Stimulated activated CD8-positive, alpha-beta memory T cell treated with anti-CD3 and anti-CD28 coated beads, Interleukin-4, amount 100 ng/mL, for 48 hours (primary cell): ENCODE measurements around the gene CLIP3.
"Not testable (repeated sequence)": the region's sequence is repeated elsewhere in the genome, so short reads cannot be mapped to it uniquely, and the experiment has no call there.

Experiments
- DNase-seq: peaks from one replicate; pipeline ENCODE4 v3.0.0-alpha.2; 2020

CLIP3 gene, protein sequence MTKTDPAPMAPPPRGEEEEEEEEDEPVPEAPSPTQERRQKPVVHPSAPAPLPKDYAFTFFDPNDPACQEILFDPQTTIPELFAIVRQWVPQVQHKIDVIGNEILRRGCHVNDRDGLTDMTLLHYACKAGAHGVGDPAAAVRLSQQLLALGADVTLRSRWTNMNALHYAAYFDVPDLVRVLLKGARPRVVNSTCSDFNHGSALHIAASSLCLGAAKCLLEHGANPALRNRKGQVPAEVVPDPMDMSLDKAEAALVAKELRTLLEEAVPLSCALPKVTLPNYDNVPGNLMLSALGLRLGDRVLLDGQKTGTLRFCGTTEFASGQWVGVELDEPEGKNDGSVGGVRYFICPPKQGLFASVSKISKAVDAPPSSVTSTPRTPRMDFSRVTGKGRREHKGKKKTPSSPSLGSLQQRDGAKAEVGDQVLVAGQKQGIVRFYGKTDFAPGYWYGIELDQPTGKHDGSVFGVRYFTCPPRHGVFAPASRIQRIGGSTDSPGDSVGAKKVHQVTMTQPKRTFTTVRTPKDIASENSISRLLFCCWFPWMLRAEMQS

DNA sequence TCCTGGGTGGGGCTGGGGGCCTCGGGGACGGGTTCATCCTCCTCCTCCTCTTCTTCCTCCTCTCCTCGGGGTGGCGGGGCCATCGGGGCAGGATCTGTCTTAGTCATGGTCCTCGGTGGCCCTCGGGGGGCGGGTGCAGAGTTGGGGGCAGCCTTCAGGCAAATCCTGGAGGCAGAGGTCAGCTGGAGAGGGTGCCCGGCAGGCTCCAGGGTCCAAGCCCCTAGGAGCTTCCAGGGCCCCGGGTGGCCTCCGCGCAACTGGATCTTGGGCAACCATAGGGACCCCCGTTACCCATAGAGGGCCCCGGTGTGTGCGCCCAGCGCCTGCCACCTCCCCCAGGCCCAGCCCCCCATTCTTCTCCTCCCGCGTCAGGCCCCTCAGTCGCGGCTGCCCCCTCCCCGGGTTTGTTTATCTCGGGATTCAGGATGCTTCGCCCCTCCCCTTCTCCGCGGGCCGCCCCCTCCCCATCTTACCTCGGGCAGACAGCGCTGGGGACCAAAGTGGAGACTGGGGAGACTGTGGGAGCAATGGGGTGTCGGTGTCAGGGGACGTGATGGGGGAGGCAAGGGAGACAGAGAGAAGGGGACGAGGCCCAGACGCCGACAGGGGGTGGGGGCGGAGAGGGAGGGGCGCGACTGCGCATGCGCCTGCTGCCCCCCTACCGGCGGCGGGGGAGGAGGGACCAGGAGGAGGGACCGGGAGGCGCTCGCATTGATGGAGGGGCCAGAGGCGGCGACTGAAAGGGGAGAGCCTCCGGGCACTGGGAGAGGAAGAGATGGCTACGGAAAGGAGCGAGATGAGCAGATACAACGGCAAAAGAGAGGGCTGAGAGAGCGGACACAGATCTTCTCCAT lies at the start of gene CLIP3:
Gene CLIP3, minus strand, starts transcription at position 623 of the 854 bp plus-strand sequence. Its CDS starts 516 bp downstream, at position 107.
- peak; percentile 74 for DNase-seq

DNA sequence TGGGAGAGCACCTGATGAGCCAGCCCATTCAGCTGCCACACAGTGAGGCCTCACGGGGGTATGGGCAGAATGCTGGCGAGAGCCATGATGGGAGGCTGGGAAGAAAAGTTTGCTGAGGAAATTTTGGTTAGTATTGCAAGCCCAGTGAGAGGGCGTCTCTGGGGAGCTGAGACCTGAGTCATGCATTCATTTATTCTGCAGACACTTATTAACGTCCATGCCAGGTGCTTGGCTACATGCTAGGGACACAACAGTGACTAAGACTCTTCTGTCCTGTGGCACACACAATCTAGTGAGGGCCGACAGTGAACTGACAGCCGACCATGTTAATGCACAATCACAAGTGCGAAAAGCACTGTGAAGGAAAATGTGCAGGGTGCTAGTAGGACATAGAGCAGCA lies 49.2 kb upstream of the CLIP3 start:
- DNase-seq = no peak

DNA sequence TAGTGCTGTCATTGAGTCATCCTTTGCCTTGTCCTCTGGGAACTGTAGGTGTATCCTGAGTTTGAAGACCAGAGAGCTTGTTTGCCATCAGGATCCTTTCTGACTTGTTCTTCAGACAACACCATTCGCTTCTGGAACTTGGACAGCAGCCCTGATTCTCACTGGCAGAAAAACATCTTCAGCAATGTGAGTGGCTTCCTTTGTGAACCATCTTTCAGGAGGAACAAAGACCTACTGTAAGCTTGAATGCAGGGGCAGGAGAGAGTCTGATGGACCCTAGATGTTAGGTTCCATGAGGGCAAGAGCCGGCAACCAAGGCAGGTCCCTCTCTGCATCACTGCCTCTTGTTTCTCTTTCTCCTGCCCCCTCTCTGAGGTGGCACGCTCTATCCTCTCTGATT lies 48.7 kb upstream of the CLIP3 start:
- no peak for DNase-seq

DNA sequence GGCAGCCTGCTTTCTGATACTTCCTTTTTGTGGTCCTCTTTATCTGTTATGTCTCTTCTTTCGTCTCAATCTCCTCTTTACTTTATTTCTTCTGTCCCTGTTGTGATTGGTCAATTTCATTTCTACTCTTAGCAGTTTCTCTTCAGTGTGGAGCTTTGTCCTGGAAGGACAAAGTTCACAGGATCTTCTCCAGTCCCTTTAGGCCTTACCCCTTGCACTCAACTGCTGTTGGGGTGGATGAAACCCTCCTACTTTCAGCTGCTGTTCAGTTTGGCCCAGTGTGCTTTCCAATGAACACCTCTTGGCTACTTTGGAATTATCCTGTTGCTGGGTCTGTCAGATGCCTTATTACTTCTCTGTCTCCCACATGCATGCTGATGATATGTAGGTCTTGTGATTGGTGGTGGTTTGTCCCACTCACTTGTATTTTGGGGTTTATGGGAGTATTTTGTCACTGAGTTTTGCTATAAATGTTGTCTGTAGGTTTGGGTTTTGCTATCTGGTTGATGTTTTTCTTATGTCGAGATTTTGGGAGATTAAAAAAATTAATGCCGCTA lies 46.8 kb upstream of the CLIP3 start:
- DNase-seq = no peak

DNA sequence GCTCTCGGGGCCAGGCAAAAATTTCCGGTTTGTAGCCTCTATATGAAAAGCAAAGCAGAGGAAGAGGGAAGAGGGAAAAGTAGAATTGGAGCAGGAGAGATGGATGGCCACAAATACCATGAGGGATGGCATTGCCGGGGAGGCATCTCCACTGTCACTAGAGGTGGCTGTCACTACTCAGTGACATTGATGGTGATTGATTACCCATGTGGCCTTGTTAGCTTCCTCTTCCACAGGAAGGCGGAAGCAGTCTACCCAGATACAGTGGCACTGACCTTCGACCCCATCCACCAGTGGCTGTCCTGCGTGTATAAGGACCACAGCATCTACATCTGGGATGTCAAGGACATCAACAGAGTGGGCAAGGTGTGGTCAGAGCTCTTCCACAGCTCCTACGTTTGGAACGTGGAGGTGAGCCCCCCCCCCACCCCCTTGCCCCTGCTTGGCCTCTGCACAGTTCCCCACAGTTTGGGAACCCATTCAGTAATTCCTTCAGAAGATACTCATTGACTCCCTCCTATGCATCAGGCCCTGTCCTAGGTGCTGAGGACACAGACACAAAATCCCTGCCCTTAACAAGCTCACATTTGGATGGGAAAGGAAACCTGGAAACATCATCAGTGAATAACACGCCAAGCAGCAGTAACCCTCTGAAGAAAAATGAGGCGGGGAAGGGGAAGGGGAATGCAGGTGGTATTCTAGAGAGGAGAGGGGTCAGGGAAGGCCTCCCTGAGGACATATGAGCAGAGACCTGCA lies 40.6 kb upstream of the CLIP3 start:
- DNase-seq = no peak

DNA sequence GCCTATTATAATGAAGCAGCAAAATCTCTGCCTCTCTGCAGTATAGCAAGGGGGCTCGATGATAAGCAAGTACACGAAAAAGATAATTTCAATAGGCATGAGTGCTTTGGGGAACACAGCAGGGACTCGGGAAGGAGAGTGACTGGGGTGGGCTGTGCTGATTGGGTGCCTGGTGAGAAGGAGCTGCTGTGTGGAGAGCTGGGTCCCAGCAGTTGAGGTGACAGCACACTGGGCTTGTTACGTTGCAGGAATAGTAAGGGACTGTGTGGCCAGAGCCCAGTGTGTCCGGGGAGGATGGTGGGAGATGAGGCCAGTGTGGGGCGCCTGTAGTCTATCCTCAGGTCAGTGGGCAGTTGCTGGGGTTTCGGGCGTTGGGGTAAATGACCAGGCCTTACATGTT lies 39.4 kb upstream of the CLIP3 start:
- no peak for DNase-seq

DNA sequence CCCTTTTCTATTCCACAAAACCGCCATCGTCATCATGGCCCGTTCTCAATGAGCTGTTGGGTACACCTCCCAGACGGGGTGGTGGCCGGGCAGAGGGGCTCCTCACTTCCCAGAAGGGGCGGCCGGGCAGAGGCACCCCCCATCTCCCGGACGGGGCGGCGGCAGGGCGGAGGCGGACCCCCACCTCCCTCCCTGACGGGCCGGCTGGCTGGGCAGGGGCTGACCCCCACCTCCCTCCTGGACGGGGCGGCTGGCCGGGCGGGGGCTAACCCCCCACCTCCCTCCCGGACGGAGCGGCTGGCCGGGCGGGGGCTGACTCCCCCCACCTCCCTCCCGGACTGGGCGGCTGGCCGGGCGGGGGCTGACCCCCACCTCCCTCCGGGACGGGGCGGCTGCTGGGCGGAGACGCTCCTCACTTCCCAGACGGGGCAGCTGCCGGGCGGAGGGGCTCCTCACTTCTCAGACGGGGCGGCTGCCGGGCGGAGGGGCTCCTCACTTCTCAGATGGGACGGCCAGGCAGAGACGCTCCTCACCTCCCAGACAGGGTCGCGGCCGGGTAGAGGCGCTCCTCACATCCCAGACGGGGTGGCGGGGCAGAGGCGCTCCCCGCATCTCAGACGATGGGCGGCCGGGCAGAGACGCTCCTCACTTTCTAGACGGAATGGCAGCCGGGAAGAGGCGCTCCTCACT lies 36.3 kb upstream of the CLIP3 start:
- not testable (repeated sequence) for DNase-seq

DNA sequence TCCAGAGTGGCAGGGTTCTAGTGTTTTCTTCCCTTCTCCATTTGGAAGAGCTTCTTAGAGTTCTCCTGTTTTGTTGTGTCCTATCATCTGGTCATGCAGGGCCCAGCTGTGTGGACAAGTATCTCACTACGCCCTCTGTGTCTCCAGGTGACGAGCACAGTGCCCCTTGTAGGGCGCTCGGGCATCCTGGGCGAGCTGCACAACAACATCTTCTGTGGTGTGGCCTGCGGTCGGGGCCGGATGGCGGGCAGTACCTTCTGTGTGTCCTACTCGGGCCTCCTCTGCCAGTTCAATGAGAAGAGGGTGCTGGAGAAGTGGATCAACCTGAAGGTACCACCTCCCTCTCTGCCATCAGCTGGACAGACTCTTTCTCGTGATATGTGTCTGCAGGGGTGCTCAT lies 35.0 kb upstream of the CLIP3 start:
- DNase-seq = no peak

DNA sequence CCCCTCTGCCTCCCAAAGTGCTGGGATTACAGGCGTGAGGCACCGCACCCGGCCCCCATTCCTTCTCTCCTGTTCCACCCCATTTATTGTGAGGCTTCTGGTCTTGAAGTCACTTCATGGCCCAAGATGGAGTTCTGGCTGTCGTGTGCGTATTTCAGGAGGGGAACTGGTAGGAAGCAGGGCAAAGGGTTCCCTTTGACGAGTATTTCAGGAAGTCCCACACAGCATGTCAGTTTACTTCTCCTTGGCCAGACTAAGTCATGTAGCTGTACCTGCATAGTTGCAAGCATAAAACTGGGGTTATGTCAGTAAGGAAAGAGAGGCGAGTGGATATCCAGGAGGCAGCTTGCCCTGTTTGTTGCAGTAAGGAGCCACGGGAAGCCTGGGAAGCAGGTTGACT lies 32.2 kb upstream of the CLIP3 start:
- no peak for DNase-seq

DNA sequence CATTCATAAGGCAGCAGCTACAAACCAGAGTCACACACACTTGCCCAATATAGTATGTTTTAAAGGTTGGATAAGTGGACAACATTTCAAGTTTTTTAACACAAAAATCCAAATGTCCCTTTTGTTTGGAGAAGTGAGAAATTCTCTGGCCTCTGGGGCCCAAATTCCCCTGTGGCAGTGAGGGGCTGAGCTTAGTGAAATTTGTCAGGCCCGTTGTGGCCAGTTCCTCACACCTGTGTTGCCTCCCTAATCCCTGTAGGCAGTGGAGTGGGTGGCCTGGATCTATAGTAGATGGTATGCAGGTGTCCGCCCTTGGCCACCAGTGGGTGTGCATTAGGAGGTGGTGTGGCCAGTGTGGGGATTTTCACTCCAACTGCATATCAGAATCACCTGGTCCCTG lies 28.7 kb upstream of the CLIP3 start:
- no peak for DNase-seq

DNA sequence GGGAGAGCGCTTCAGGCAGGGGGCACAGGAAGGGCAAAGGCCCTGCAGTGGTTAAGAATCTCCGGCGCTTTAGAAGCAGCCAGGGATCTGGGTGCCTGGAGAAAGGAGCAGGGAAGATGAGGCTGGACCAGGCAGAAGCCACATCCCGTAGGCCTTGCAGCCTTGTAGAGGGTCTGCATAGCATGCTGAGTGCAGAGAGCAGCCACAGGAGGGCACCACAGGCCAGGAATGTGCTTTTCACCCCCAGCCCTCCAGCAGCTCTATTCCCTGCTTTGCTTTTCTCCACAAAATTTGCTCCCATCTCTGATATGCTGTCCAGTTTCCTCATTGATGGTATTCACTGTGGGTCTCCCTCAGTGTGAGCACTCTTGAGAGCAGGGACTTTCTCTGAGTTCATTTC lies 27.8 kb upstream of the CLIP3 start:
- DNase-seq = peak; percentile 34

DNA sequence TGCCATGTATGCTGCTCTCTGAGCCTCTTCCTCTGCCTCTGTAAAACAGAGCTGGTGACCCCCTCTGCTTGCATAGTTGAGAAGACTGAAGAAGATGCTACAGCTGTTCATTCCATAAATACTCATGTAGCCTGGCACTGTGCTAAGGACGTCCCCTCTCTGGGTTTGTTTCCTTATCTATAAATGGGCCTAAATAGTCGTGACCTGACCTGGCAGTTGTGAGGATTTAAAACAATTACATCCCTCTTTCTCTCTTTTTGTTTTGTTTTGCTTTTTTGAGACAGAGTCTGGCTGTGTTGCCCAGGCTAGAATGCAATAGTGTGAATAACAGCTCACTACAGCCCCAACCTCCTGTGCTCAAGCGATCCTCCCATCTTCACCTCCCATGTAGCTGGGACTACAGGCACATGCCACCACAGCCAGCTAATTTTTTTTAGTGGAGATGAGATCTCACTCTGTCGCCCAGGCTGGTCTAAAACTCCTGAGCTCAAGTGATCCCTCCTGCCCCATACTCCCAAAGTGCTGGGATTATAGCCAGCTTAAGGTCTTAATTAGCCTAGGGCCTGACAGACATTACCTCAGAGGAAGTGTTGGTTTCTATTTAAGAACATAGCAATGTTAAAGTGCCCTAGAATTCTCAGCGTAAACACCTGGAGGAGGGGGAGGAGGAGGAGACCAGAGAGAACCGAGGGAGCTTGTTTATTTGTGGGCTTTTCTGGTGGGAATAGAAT lies 26.7 kb upstream of the CLIP3 start:
- DNase-seq = no peak

DNA sequence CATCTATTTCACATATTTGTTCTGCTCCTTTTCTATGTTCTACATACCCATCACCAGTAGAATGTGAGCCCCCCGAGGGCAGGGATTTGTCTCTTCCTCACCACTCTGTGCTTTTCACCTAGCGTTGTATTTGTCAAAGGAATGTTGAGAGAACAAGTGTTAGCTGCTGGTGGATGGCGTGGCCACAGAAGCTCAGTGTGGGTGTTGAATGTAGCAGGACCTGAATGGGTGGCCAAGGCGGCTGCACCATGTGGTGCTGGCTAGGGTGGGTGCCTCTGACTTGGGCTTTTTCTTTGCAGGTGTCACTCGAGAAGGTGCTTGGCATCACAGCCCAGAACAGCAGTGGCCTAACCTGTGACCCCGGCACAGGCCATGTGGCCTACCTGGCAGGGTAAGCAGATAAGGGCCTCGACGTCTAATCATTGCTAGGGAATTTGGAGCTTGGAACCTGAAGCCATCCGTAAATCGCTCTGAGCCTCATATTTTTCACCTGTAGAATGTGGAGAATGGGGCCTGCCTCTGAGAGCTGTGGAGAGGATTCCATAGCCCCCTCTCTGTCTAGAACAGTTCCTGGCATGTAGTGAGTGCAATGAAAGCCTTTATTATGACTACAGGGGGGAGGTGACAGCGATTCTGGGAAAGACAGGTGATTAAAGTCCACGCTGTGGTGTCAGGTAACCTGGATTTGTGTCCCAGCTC lies 26.0 kb upstream of the CLIP3 start:
- DNase-seq = no peak

DNA sequence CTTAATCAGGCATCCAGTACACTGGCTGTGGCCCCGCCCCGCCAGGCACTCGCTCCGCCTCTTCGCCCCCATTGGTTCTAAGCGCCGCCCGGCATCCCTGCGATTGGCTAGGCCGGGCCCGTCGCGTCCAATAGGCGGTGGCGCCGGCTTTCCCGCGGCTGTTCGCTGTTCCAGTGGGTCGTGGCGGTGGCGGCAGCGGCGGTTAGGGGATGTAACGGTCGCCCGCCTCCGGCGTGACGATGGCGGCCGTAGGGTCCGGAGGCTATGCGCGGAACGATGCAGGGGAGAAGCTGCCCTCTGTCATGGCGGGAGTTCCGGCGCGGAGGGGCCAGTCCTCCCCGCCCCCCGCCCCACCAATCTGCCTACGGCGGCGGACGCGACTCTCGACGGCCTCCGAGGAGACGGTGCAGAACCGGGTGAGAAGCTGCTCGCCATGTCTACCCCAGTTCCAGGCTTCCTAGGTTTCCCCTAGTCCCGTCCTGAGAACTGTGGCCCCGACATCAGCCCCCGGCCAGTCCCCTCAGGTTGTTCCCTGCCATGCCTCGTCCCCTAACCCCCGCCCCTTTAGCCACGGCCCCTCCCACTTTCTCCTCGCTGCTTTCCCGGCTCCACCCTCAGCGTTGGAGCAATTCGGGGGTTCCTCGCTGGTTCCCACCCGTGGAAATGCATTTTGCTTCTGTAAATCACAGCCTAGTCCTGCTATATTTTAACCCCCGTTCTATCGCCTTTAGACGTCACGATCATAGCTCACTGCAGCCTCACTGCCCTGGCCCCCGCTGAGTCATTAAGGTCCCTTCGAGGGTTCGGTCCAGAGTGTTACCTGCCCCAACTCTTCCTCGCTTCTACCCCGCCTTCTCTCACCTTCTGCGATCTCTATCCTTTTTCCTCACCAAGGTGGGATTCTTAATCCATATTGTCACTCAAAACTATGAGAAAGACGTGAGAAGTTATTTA lies 22.3 kb upstream of the CLIP3 start, which contains the start of gene WDR62:
Gene WDR62, plus strand, starts transcription at position 165 of the 954 bp plus-strand sequence. Its CDS starts 75 bp downstream, at position 240.
- peak; percentile 97 for DNase-seq

DNA sequence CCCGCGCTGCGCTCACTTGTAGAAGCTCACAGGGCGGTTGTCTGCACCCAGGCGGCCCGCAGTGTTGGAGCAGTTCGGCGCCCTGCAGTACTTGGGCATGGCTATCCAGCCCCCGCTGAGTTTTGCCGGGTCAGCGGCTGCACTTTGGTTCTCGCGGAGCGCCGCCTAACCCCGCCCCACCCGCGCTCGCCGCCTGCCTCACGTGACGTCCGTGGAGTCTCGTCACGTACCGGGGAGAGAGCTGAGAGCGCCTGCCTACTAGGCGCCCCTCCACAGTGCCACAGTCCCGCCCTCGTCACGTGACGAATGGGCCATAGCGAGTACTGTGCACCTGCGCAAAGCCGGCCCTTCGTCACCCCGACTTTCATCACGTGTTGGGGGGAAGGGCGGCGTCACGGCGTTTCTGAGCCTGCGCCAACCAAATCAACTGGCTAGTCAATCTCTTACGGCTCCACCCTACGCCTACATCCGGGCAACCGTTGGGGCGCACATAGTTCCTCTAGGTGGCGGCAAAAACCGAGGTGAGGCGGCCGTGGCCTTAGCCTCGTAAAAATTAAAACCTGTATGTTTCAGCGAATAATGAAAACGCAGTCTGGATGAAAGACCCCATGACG lies 21.6 kb upstream of the CLIP3 start, which contains the start of gene THAP8:
Gene THAP8, minus strand, starts transcription at position 167 of the 614 bp plus-strand sequence. Its CDS starts 68 bp downstream, at position 99.
- peak; percentile 100 for DNase-seq

DNA sequence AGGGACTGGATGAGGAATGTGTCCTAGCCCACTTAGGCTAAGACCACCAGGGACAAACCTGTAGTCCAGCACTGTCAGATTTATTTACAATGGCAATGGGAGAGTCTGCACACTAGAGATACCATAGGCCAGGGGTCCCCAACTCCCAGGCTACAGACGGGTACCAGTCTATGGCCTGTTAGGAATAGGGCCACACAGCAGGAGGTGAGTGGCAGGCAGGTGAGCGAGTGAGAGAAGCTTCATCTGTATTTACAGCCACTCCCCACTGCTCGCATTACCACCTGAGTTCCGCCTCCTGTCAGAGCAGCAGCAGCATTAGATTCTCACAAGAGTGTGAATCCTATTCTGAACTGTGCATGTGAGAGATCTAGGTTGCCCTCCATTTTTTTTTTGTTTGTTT lies 19.0 kb upstream of the CLIP3 start:
- no peak for DNase-seq

DNA sequence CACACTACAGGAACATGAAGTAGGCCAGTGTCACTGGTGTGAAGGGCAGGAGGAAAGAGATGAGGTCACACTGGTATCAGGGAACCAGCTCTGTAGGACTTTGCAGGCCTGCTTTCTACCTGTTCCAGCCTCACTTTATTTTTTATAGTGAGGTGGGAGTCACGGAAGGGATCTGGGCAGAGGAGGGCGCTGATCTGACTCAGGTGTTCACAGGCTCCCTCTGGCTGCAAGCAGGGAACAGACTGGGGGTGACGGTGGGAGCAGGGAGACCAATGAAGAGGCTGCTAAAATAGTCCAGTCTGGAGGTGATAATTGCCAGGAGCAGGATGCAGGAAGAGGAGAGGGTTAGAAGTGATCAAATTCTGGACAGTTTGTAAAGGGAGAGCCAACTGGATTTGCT lies 18.6 kb upstream of the CLIP3 start:
- DNase-seq = no peak

DNA sequence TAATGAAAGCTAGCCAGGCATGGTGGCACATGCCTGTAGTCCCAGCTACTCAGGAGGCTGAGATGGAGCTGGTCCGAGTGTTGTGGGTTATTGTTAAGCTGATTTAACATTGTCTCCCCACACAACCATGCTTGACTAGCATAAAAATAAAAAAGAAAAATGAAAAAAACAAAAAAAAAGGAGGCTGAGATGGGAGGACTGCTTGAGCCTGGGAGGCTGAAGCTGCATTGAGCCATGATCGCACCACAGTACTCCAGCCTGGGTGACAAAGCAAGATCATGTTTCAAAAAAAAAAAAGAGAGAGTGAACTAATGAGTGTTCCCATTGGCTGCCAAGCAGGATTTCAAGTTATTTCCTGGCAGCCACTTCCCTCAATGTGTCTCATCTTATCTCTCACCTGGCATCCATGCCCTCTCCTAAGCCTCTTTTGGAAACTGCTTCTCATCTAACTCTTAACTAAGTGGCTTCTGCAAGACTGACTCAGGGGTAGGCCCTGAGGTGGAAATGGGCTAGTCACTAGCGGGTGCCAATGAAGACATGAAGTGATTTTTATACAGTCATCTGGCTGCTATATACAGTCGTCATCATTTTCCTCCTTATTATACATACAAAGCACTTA lies 16.5 kb upstream of the CLIP3 start:
- DNase-seq = no peak
